GM12801 (cell line): ENCODE measurements around the gene TMEM200B.

ENCODE experiments used
- TF ChIP-seq, protein P1 (sequence below): IDR thresholded peaks from one replicate; pipeline ENCODE4 v1.5.1; 2011; ENCODE audit warnings: control low read depth; ENCODE audit not compliant: insufficient read length; ENCODE audit errors: extremely low read depth

Gene TMEM200B

DNA sequence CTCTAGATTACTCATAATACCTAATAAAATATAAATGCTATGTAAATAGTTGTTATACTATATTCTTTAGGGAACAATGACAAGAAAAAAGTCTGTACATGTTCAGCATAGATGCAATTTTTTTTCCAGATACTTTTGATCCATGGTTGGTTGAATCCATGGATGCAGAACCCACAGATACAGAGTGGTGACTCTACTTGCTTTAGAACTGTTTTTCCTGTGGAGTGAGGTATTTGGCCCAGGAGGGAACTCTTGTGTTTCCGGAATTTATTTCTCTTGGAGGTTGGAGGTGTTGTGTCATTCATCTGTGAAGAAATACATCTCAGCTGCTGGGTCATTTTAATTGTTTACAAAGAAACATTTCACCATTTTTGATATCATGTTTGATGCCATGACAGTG, 28.7 kb downstream of the TMEM200B start:
- TF ChIP-seq, protein P1, sequence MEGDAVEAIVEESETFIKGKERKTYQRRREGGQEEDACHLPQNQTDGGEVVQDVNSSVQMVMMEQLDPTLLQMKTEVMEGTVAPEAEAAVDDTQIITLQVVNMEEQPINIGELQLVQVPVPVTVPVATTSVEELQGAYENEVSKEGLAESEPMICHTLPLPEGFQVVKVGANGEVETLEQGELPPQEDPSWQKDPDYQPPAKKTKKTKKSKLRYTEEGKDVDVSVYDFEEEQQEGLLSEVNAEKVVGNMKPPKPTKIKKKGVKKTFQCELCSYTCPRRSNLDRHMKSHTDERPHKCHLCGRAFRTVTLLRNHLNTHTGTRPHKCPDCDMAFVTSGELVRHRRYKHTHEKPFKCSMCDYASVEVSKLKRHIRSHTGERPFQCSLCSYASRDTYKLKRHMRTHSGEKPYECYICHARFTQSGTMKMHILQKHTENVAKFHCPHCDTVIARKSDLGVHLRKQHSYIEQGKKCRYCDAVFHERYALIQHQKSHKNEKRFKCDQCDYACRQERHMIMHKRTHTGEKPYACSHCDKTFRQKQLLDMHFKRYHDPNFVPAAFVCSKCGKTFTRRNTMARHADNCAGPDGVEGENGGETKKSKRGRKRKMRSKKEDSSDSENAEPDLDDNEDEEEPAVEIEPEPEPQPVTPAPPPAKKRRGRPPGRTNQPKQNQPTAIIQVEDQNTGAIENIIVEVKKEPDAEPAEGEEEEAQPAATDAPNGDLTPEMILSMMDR, result no peak

DNA sequence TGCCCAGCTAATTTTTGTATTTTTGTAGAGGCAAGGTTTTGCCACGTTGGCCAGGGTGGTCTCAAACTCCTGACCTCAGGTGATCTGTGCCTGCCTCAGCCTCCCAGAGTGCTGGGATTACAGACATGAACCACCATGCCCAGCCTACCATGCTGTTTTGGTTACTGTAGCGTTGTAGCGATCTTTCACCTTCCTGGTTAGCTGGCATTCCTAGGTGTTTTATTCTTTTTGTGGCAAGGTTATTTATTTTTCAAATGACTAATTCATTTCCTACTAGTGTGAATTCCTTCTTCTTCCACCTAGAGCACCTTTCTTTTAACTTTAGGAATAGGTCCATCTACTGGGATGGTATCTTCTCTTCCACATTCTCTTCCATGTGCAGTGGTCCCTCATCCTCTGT, 29.3 kb downstream of the TMEM200B start:
- TF ChIP-seq, protein P1, result no peak

DNA sequence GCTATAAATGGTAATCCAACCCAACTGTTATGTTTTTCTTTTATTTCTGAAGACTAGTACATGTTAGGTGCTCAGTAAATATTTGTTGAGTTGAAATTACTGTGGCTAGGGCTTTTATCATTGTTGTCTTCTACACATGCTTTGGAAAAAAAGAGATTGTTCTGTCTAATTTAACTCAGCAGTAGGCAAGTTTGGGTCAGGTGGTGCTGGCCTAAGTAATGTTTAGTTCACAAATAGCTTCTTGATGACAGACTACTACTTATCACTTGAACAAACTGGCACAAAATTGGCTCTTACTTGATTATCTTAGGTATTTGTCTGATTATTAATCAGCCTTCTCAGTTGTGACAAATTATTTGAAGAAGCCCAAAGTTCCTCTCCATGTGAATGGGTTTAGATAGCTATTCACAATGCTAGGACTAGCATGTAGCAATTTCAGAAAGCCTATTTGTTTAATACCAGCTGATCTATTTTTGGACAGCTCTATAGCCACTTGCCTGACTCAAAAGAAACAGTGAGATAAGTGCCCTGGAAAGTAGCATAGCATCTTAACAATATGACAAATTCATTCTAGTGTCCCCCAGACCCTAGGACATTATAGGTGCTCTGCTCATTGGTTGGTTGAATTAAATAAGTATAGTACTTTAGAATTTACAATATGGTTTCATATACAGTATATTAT, 32.6 kb downstream of the TMEM200B start:
- TF ChIP-seq, protein P1, result no peak

DNA sequence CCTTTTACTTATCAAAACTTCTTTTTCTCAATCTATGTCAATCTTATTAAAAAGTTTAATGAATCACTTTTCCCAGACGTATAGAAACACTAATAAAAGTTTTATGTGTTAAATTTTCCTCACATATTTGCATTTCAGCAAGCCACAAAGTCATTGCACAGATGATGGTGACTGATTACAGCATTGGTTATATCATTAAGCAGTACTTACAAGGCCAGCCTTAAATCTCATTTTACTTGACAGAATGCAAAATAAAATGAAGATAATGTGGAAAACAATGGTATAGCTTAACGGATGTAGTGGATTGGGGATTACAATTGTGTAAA, 39.5 kb downstream of the TMEM200B start:
- TF ChIP-seq, protein P1, result no peak

DNA sequence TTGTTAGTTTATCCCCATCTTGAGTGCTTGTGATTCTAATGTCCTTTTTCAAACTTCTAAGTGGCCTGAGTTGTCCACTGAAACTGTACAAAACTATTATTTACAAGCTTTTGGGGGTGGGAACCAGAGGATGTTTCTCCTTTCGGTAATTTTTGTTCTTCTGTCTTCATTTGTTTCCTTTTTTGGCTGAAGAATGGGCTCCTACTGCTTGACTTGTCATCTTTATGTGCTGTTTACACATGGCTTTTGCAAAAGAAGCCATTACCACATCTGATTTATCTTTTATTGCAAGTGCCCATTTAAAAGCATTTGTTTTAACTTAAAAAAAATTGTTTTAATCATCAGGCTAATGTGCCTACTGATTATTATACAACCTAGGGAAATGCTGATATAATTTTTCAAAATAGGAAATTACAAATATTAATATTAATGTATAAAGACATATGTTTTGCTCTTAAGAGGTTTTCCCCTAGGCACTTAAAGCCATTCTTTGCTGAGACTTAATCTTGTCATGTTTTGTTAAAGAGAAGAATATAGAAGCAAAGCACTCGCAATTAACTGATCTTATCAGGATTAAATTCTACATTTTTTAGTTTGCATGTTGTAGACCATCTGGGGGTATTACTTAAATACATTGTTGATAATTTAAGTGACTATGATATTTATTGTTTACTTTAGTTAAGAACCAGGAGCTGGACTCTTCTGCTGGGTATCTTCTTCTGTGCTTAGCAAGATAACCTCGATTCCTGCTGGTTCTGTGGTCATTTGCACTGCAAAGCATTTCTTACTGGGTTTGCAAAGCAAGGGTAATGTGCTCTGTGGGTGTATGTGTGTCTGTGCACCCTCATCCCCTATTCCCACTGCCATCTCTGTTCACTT, 40.1 kb downstream of the TMEM200B start:
- TF ChIP-seq, protein P1, result no peak

DNA sequence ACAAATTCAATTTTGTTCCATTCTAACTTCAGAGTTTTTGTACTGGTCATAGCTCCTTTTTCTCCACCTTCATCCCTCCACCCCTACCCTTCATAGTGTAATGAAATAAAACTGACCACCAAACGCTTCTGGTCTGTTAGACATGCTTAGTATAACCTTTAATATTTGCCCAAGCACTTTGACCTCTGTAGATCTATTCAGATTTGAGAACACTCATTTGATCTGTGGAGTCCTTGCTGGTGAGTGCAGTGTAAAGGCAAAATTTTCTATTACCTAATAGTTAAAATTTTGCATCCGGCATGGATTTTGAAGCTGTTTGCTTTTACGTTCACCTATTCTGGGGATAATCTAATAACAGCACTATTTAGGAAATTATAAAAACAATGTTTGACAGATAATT, 41.2 kb downstream of the TMEM200B start:
- TF ChIP-seq, protein P1, result no peak

DNA sequence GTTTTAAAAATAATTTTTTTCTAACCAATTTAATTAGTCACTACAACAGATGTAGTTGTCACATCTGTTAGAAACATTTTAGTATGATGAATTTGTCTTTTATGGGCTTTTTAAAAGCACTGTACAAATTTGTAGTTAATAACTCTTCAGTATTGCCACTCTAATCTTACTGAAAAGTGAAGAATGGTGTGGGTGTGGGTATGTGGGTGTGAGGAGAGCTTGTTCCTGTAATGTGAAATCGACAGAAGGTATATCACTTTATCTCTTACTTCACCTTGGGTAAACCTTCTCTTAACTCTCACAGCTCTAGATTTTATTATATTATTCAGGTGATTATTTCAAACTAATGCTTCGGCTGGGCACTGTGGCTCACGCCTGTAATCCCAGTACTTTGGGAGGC, 42.5 kb downstream of the TMEM200B start:
- TF ChIP-seq, protein P1, result no peak
